ENCODE results near the gene HERC3. TPM values are rescaled to one million over a fixed set of nuclear protein-coding genes. Genes with fewer than 3 reads are reported as not detected.

Gene HERC3
- total RNA-seq, 1 experiment from 2014 or later, result 17.3 TPM

DNA sequence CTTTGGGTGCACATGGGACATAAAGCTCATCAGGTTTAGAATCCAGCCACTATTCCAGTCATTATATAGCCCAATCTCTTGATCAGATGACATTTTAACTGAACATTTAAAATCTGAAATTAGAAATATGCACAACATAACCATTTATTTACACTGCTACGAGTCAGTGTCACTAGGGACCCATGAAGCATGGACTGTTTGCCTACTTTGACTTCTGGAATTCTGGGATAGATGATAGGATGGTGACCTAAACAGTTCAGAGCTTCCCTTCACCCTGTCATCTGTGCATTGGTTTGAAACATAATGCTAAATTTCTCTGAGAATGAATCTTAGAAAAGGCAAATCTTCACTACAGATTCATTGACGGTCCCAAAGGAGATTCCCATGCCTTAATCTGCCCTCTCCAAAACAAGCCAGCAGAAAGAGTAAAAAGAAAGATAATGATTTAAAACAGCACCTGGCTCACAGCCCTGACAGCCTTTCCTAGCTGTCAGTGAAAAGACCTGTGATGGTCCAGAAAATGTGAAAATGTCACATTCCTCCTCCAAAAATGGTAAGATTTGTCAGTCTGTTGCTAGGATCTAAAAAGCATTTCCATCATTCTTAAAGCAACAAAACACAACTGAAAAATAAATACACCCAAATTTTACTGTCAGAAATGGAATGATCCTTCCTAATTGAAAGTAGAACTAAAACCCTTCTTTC, 18.9 kb upstream of the HERC3 start:
- Mint-ChIP-seq H3K4me3 (ENCODE audit: low read depth, unreplicated experiment) (no peak overlapping the region), H3K4me1 (ENCODE audit: low read depth, unreplicated experiment) (no peaks in the 10 kb centered on the region), H3K27ac (ENCODE audit: unreplicated experiment) (no peak overlapping the region), H3K27me3 (ENCODE audit: unreplicated experiment) (no peaks in the 10 kb centered on the region), H3K9me3 (ENCODE audit: low read depth, unreplicated experiment) (no peaks in the 10 kb centered on the region), H3K36me3 (ENCODE audit: insufficient read depth, unreplicated experiment) (no peaks in the 10 kb centered on the region)
- intact Hi-C loops (cut with micrococcal nuclease; ENCODE audit: unreplicated experiment), result no loop called here
- no peak for TF ChIP-seq CTCF (IDR thresholded peaks at IDR 0.05; ENCODE audit: unreplicated experiment)
- BruUV-seq (replicated peaks), result no TSS peak
- CTCF ChIA-PET, result interaction anchor here (0.7 kb wide), 1 partner anchor 86 kb away, joined by 3 read pairs; no protein-coding TSS in a partner anchor
- DNase-seq, result no peak

DNA sequence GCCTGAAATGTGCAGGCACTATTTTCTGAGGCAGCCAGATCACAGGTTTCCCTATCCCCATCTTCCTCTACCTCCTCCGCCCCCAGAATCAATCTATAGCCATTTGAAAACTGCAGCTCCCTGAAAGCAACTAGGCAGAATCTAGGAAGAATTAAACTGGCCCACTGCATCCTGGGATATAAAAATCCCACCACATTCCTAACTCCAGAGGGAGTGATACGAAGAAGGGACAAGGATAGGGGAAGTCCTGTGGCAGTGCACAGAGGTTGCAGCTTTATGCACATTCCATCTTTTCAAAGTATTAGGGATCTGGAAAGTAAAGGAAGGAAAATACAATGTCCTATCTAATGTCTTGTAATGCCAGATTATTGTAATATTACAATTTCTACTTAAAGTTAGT, 18.3 kb upstream of the HERC3 start:
- intact Hi-C loops (cut with micrococcal nuclease; ENCODE audit: unreplicated experiment), result no loop called here
- CTCF ChIA-PET, result interaction anchor here (0.7 kb wide), 1 partner anchor 85 kb away, joined by 3 read pairs; no protein-coding TSS in a partner anchor
- no peak overlapping the region for H3K27ac Mint-ChIP-seq (ENCODE audit: unreplicated experiment)

GRCh38 chr4:88575186-88575585, 17.1 kb upstream of the HERC3 start:
- no peaks in the 10 kb centered on the region for H3K9me3 Mint-ChIP-seq (ENCODE audit: low read depth, unreplicated experiment)

More for the DNA sequence above, 18.3 kb upstream of the HERC3 start:
- Mint-ChIP-seq H3K4me1 (ENCODE audit: low read depth, unreplicated experiment) (no peaks in the 10 kb centered on the region), H3K27me3 (ENCODE audit: unreplicated experiment) (no peaks in the 10 kb centered on the region), H3K4me3 (ENCODE audit: low read depth, unreplicated experiment) (no peak overlapping the region), H3K36me3 (ENCODE audit: insufficient read depth, unreplicated experiment) (no peaks in the 10 kb centered on the region), H3K9me3 (ENCODE audit: low read depth, unreplicated experiment) (no peaks in the 10 kb centered on the region)
- TF ChIP-seq CTCF (IDR thresholded peaks at IDR 0.05; ENCODE audit: unreplicated experiment), result no peak
- no peak for DNase-seq
- no TSS peak for BruUV-seq (replicated peaks)

GRCh38 chr4:88582493-88582892, 9.8 kb upstream of the HERC3 start:
- H3K4me3 Mint-ChIP-seq (ENCODE audit: low read depth, unreplicated experiment), result no peak overlapping the region
- no TSS peak for BruUV-seq (replicated peaks)
- no peaks in the 10 kb centered on the region for H3K27me3 Mint-ChIP-seq (ENCODE audit: unreplicated experiment)
- intact Hi-C loops (cut with micrococcal nuclease; ENCODE audit: unreplicated experiment), result no loop called here
- CTCF ChIA-PET, result no interaction called here
- H3K9me3 Mint-ChIP-seq (ENCODE audit: low read depth, unreplicated experiment), result no peaks in the 10 kb centered on the region
- H3K36me3 Mint-ChIP-seq (ENCODE audit: insufficient read depth, unreplicated experiment), result no peaks in the 10 kb centered on the region
- H3K4me1 Mint-ChIP-seq (ENCODE audit: low read depth, unreplicated experiment), result no peaks in the 10 kb centered on the region
- H3K27ac Mint-ChIP-seq (ENCODE audit: unreplicated experiment), result no peak overlapping the region
- no peak for TF ChIP-seq CTCF (IDR thresholded peaks at IDR 0.05; ENCODE audit: unreplicated experiment)
- DNase-seq, result no peak

More at GRCh38 chr4:88575186-88575585, 17.1 kb upstream of the HERC3 start:
- no peaks in the 10 kb centered on the region for H3K27me3 Mint-ChIP-seq (ENCODE audit: unreplicated experiment)
- DNase-seq, result no peak
- no peak overlapping the region for H3K4me3 Mint-ChIP-seq (ENCODE audit: low read depth, unreplicated experiment)
- CTCF ChIA-PET, result no interaction called here
- no peak for TF ChIP-seq CTCF (IDR thresholded peaks at IDR 0.05; ENCODE audit: unreplicated experiment)
- intact Hi-C loops (cut with micrococcal nuclease; ENCODE audit: unreplicated experiment), result no loop called here
- no peak overlapping the region for H3K27ac Mint-ChIP-seq (ENCODE audit: unreplicated experiment)
- H3K36me3 Mint-ChIP-seq (ENCODE audit: insufficient read depth, unreplicated experiment), result no peaks in the 10 kb centered on the region
- no TSS peak for BruUV-seq (replicated peaks)
- H3K4me1 Mint-ChIP-seq (ENCODE audit: low read depth, unreplicated experiment), result no peaks in the 10 kb centered on the region

Data from Calu3 (cell line).